HepG2 (cell line): ENCODE measurements around the gene TPST1. TPM values are rescaled to one million over a fixed set of nuclear protein-coding genes. Genes with fewer than 3 reads are reported as not detected.
"Not testable (repeated sequence)": the region's sequence is repeated elsewhere in the genome, so short reads cannot be mapped to it uniquely, and the experiment has no call there.

Source experiments
- ATAC-seq: fragments of 200-7000 bp; cut with Tn5 transposase; 3 replicates; pipeline ENCODE4 v1.9.1; 2020; ENCODE audit warnings: mild to moderate bottlenecking, moderate library complexity
- BruUV-seq: library from RNA; stranded (reverse); fragments of 400-500 nt; replicated peaks from 2 replicates; lab custom pipeline; 2021; lab: Mats Ljungman, UMichigan
- CTCF ChIA-PET: fragments of 300-600 bp; formaldehyde crosslinking; extraction: SDS; loops from one replicate; lab custom pipeline; 2021; ENCODE audit warnings: low total read pairs, inconsistent platforms, low intra/inter-chr PET ratio; lab: Yijun Ruan, JAX
- POLR2A ChIA-PET: fragments of 350-600 bp; sonication (Branson Sonifier 250); formaldehyde crosslinking; loops from one replicate; lab custom pipeline; 2020; ENCODE audit warnings: antibody characterized with exemption, inconsistent platforms; lab: Yijun Ruan, JAX
- DNase-seq: peaks from one replicate; pipeline ENCODE4 v3.0.0-alpha.2; 2015; ENCODE audit warnings: low spot score
- FAIRE-seq: peaks from 3 replicates; lab custom pipeline; 2011; peaks lifted over from hg19 to GRCh38; lab: Jason Lieb, UNC
- H2AFZ ChIP-seq: one replicate; pipeline ENCODE4 v1.6.1; 2011; ENCODE audit warnings: low read length, inconsistent platforms
- H3K27ac ChIP-seq: fragments of 300-600 bp; 3 replicates; pipeline ENCODE4 v1.8.0; 2011; ENCODE audit warnings: mixed run types, mild to moderate bottlenecking, mixed read lengths, low read length, inconsistent platforms; ENCODE audit not compliant: insufficient read depth; ENCODE audit errors: extremely low read length
- H3K27me3 ChIP-seq, 2 experiments: fragments of 200-600 bp in 1 of 2; 2 replicates in 1 of 2; 3 replicates in 1 of 2; pipeline versions ENCODE4 v1.6.0 to v1.8.0; 2011; ENCODE audit warnings: low read length in 2 of 2, mild to moderate bottlenecking in 2 of 2, moderate library complexity in 2 of 2, inconsistent platforms in 1 of 2; ENCODE audit not compliant: insufficient read depth in 2 of 2, control insufficient read depth in 1 of 2
- H3K36me3 ChIP-seq, 2 experiments: fragments of 200-600 bp in 1 of 2; replicated peaks in 1 of 2; 2 replicates in 1 of 2; 3 replicates in 1 of 2; pipeline versions ENCODE4 v1.5.1 to v1.8.0; 2011; ENCODE audit warnings: low read length in 2 of 2, inconsistent platforms in 1 of 2; ENCODE audit not compliant: insufficient read depth in 2 of 2, control insufficient read depth in 1 of 2
- H3K4me1 ChIP-seq: 2 replicates; pipeline ENCODE4 v1.5.1; 2012; ENCODE audit warnings: low read length, inconsistent platforms; ENCODE audit not compliant: insufficient read depth
- H3K4me2 ChIP-seq: 2 replicates; pipeline ENCODE4 v1.6.0; 2011; ENCODE audit warnings: low read depth, low read length, inconsistent platforms
- H3K4me3 ChIP-seq, 3 experiments: fragments of 200-600 bp in 1 of 3; sonication (generic), shearing (Covaris generic) in 1 of 3; replicated peaks in 1 of 3; 2 replicates each; pipeline ENCODE4 v1.5.1; 2011 to 2016; ENCODE audit warnings: low read length in 3 of 3, inconsistent platforms in 2 of 3, low read depth in 2 of 3, mild to moderate bottlenecking in 2 of 3, control low read depth in 1 of 3, mixed read lengths in 1 of 3; ENCODE audit not compliant: insufficient read depth in 1 of 3
- H3K79me2 ChIP-seq: one replicate; pipeline ENCODE4 v1.6.1; 2011; ENCODE audit warnings: low read length, inconsistent platforms; ENCODE audit not compliant: insufficient read depth
- H3K9ac ChIP-seq: 2 replicates; pipeline ENCODE4 v1.6.0; 2011; ENCODE audit warnings: mild to moderate bottlenecking, low read depth, low read length, inconsistent platforms; ENCODE audit not compliant: insufficient read depth
- H3K9me3 ChIP-seq: 2 replicates; pipeline ENCODE4 v1.5.1; 2012; ENCODE audit warnings: mild to moderate bottlenecking, low read length
- H4K20me1 ChIP-seq: 2 replicates; pipeline ENCODE4 v1.6.0; 2011; ENCODE audit warnings: inconsistent platforms, mild to moderate bottlenecking, low read length, moderate library complexity; ENCODE audit not compliant: insufficient read depth
- ATAD3A ChIP-seq: sonication (generic); formaldehyde crosslinking; IDR thresholded peaks from 2 replicates; pipeline ENCODE4 v1.4.0; 2020; ENCODE audit warnings: missing genetic modification reagents
- EEA1 ChIP-seq: sonication (generic); formaldehyde crosslinking; IDR thresholded peaks from 2 replicates; pipeline ENCODE4 v1.5.1; 2020; ENCODE audit warnings: mild to moderate bottlenecking, missing genetic modification reagents, borderline replicate concordance
- EZH2 ChIP-seq: conservative IDR thresholded peaks from 2 replicates; pipeline ENCODE4 v1.6.1; 2012; ENCODE audit warnings: mild to moderate bottlenecking, low read depth, low read length, moderate library complexity
- LCORL ChIP-seq, 2 experiments: fragments of 450-650 bp in 1 of 2; sonication (generic) in 1 of 2; formaldehyde crosslinking in 1 of 2; IDR thresholded peaks; 2 replicates each; pipeline versions ENCODE4 v1.5.0 to v1.6.1; 2017 to 2020; ENCODE audit warnings: antibody characterized with exemption in 1 of 2, missing genetic modification reagents in 1 of 2
- SUZ12 ChIP-seq: fragments of 150-350 bp; IDR thresholded peaks from 2 replicates; pipeline ENCODE4 v1.6.1; 2014; ENCODE audit warnings: low read depth, low read length
- ZNF264 ChIP-seq: sonication (generic); formaldehyde crosslinking; IDR thresholded peaks from 2 replicates; pipeline ENCODE4 v1.4.0; 2020; ENCODE audit warnings: missing genetic modification reagents
- ZNF33B ChIP-seq: sonication (generic); formaldehyde crosslinking; IDR thresholded peaks from 2 replicates; pipeline ENCODE4 v1.5.1; 2020; ENCODE audit warnings: mild to moderate bottlenecking, missing genetic modification reagents
- ZNF564 ChIP-seq: sonication (generic); formaldehyde crosslinking; IDR thresholded peaks from 2 replicates; pipeline ENCODE4 v1.8.1; 2023; ENCODE audit warnings: mild to moderate bottlenecking, missing genetic modification reagents
- ZNF75D ChIP-seq: sonication (generic); formaldehyde crosslinking; IDR thresholded peaks from 2 replicates; pipeline ENCODE4 v1.8.1; 2023; ENCODE audit warnings: missing genetic modification reagents, mild to moderate bottlenecking, borderline replicate concordance
- WGBS: methylation state at CpG from one replicate; pipeline ENCODE4 v1.1.6; 2017; ENCODE audit warnings: low lambda C conversion rate; 5-methylcytosine and 5-hydroxymethylcytosine counted together
- in situ Hi-C: cut with HindIII; loops from 2 replicates; pipeline ENCODE4 v1.10.0; 2017; ENCODE audit warnings: low pct_unique_long_range_greater_than_20kb; ENCODE audit not compliant: extremely low pct_ligation_motif_present
- intact Hi-C: fragments of 100-400 bp; cut with micrococcal nuclease; formaldehyde crosslinking; loops from one replicate; pipeline ENCODE4 v1.10.0; 2022; ENCODE audit not compliant: unreplicated experiment
- polyA plus RNA-seq, 8 experiments: library from polyadenylated mRNA; depleted of rRNA in 3 of 8; stranded (reverse) in 7 of 8; unstranded in 1 of 8; fragments of >200 nt; fragmentation: Illumina TruSeq in 4 of 8; extraction: Trizol in 4 of 8; gene quantifications; 2 replicates each; pipeline versions ENCODE4 v1.2.1 to v1.2.3, GENCODE V29; 2011 to 2016; ENCODE audit warnings: low read depth in 4 of 8, missing spikeins in 1 of 8, mixed read lengths in 1 of 8; ENCODE audit not compliant: insufficient read depth in 1 of 8
- total RNA-seq, 5 experiments: library from RNA; depleted of rRNA; stranded (reverse); fragments of >200 nt; fragmentation: Illumina TruSeq; extraction: Trizol; gene quantifications; 2 replicates each; pipeline ENCODE4 v1.2.3, GENCODE V29; 2016; ENCODE audit warnings: low read depth in 1 of 5
- TF ChIP-seq, protein P1 (sequence below): sonication (generic); formaldehyde crosslinking; IDR thresholded peaks from 2 replicates; pipeline ENCODE4 v1.4.0; 2020; ENCODE audit warnings: missing genetic modification reagents, mild to moderate bottlenecking, borderline replicate concordance

Gene TPST1
- total and polyA plus RNA-seq, 2 of the 13 experiments (the other 11 are each of a cell fraction or from before 2014, with no cell fraction given), result 24.3 to 34.1 TPM

DNA sequence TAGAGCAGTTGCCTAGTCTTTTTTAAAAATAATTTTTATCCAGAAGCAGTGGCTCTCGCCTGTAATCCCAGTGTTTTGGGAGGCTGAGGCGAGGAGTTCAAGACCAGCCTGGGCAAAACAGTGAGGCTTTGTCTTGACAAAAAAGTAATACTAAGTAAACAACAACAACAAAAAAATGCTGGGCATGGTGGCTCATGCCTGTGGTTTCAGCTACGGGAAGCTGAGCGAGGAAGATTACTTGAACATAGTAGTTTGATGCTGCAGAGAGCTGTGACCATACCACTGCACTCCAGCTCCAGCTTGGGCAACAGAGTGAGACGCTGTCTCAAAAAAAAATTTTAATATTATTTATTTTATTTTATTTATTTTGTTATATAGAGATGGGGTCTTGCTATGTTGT lies 31.3 kb upstream of the TPST1 start (continued):
- TF ChIP-seq ZNF564 (CRISPR knock-in tag), result no peak
- TF ChIP-seq SUZ12, result no peak

DNA sequence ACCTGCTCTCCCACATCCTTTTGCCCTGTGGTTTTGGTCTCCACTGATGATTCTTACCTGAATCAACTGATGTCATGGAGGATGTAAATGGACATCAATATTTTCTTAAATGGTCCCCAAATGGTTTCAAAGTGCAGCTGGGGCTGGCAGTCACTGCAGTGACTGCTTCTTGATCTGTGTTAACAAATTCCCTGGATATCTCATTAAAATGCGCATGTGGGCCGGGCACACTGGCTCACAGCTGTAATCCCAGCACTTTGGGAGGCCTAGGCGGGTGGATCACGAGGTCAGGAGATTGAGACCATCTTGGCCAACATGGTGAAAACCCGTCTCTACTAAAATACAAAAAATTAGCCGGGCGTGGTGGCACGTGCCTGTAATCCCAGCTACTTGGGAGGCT lies 30.1 kb upstream of the TPST1 start:
- H4K20me1 ChIP-seq, H3K27me3 ChIP-seq, H3K79me2 ChIP-seq, H3K27ac ChIP-seq, H3K4me3 ChIP-seq, H2AFZ ChIP-seq, ATAC-seq, H3K36me3 ChIP-seq, BruUV-seq, CTCF ChIA-PET, intact Hi-C loops, H3K4me2 ChIP-seq, in situ Hi-C loops, H3K9ac ChIP-seq, FAIRE-seq, H3K9me3 ChIP-seq, DNase-seq: not testable (repeated sequence)
- H3K4me1 ChIP-seq, result peaks cover 14% of the 10 kb centered on the region
- POLR2A ChIA-PET, result interaction anchor here (0.7 kb wide), 1 partner anchor 28 kb away, joined by 3 read pairs; no protein-coding TSS in a partner anchor
- WGBS, result 83% methylated on average over 8 of the region's 8 CpGs

DNA sequence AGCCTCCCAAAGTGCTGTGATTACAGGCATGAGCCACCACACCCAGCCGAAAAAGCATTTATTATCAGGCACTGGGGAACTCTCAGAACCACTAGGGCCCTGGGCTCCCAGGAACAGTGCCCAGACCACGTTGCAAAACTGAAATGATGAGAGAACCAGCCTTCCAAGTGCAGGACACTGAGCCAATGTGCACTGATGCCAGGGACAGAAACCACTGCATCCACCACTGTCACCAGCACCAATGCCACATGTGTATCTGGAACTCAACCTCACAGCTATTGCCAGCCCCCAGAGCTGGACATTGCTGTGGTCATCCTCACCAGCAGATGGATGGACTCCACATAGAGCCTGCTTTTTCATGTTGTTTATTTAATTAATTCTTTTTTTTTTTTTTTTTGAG lies 28.2 kb upstream of the TPST1 start:
- no peak overlapping the region for H3K4me3 ChIP-seq
- H3K9ac ChIP-seq, result no peak overlapping the region
- CTCF ChIA-PET, result no interaction called here
- H3K36me3 ChIP-seq, result no peaks in the 10 kb centered on the region
- no peak for FAIRE-seq
- DNase-seq, result no peak
- H3K79me2 ChIP-seq, result no peaks in the 10 kb centered on the region
- WGBS, result 55% methylated on average over 1 of the region's 2 CpGs
- BruUV-seq, result no TSS peak
- no peak overlapping the region for H3K4me2 ChIP-seq
- H2AFZ ChIP-seq, result no peak overlapping the region
- no peak overlapping the region for H3K27ac ChIP-seq
- peaks cover 0 to 2% of the 10 kb centered on the region in 2 experiments; a peak in 1 of 5 replicates for H3K27me3 ChIP-seq
- ATAC-seq, result peak; percentile 43; the same call in 2 of the 3 replicates
- H3K4me1 ChIP-seq, result peaks cover 6% of the 10 kb centered on the region
- H3K9me3 ChIP-seq, result no peaks in the 10 kb centered on the region
- in situ Hi-C loops, result no loop called here
- intact Hi-C loops, result no loop called here
- no peaks in the 10 kb centered on the region for H4K20me1 ChIP-seq
- POLR2A ChIA-PET, result no interaction called here
- TF ChIP-seq LCORL (IDR thresholded peaks at IDR 0.05), result no peak
- TF ChIP-seq LCORL (CRISPR knock-in tag; IDR thresholded peaks at IDR 0.05), result no peak
- no peak for TF ChIP-seq EEA1 (CRISPR knock-in tag)
- no peak for TF ChIP-seq ZNF33B (CRISPR knock-in tag)
- TF ChIP-seq, protein P1, sequence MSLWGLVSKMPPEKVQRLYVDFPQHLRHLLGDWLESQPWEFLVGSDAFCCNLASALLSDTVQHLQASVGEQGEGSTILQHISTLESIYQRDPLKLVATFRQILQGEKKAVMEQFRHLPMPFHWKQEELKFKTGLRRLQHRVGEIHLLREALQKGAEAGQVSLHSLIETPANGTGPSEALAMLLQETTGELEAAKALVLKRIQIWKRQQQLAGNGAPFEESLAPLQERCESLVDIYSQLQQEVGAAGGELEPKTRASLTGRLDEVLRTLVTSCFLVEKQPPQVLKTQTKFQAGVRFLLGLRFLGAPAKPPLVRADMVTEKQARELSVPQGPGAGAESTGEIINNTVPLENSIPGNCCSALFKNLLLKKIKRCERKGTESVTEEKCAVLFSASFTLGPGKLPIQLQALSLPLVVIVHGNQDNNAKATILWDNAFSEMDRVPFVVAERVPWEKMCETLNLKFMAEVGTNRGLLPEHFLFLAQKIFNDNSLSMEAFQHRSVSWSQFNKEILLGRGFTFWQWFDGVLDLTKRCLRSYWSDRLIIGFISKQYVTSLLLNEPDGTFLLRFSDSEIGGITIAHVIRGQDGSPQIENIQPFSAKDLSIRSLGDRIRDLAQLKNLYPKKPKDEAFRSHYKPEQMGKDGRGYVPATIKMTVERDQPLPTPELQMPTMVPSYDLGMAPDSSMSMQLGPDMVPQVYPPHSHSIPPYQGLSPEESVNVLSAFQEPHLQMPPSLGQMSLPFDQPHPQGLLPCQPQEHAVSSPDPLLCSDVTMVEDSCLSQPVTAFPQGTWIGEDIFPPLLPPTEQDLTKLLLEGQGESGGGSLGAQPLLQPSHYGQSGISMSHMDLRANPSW, result no peak
- TF ChIP-seq ATAD3A (CRISPR knock-in tag), result no peak
- no peak for TF ChIP-seq EZH2
- no peak for TF ChIP-seq ZNF264 (CRISPR knock-in tag)
- no peak for TF ChIP-seq ZNF75D (CRISPR knock-in tag)
